Measurements from ENCODE around the gene COBL. TPM values are rescaled to one million over a fixed set of nuclear protein-coding genes. Genes with fewer than 3 reads are reported as not detected.

The COBL gene
- total RNA-seq, 2 donors from 2014 or later = 27.5 to 28.3 TPM

- Histone ChIP-seq H3K27ac (ENCODE audit: low read depth, low read length) (no peak overlapping the region), H3K27me3 (ENCODE audit: control insufficient read depth, insufficient read depth, low read length, poor library complexity, severe bottlenecking) (no peaks in the 10 kb centered on the region), H3K4me3 (ENCODE audit: low read length) (no peak overlapping the region), H3K9me3 (ENCODE audit: control insufficient read depth, low read length) (peaks cover 7% of the 10 kb centered on the region), H3K9ac (ENCODE audit: extremely low read depth, low read length, poor library complexity, severe bottlenecking) (no peak overlapping the region), H3K4me1 (ENCODE audit: control insufficient read depth, insufficient read depth, low read length) (no peaks in the 10 kb centered on the region), H3K36me3 (ENCODE audit: control insufficient read depth, insufficient read depth, low read length) (no peaks in the 10 kb centered on the region)
- Mint-ChIP-seq H3K27me3 (ENCODE audit: insufficient read depth) (peaks cover 5% of the 10 kb centered on the region), H3K4me3 (no peak overlapping the region), H3K36me3 (ENCODE audit: low read depth) (no peaks in the 10 kb centered on the region), H3K4me1 (no peaks in the 10 kb centered on the region), H3K27ac (no peak overlapping the region), H3K9me3 (peaks cover 2% of the 10 kb centered on the region)
- no peak for DNase-seq
- 94 to 96% methylated on average over 5 to 6 of the region's 6 CpGs for WGBS, 2 experiments (ENCODE audit: insufficient coverage in 1 of 2, insufficient read length in 1 of 2)
- TF ChIP-seq CTCF (conservative IDR thresholded peaks at IDR 0.05) = no peak
Observed at GRCh38 chr7:50973814-50974213, 342.8 kb downstream of the COBL start.

- no peak overlapping the region for H3K4me3 Mint-ChIP-seq
- H3K27me3 ChIP-seq (ENCODE audit: control insufficient read depth, insufficient read depth, low read length, poor library complexity, severe bottlenecking) = no peaks in the 10 kb centered on the region
- H3K27ac ChIP-seq (ENCODE audit: low read depth, low read length) = no peak overlapping the region
- H3K36me3 ChIP-seq (ENCODE audit: control insufficient read depth, insufficient read depth, low read length) = no peaks in the 10 kb centered on the region
- DNase-seq = no peak
- H3K9me3 ChIP-seq (ENCODE audit: control insufficient read depth, low read length) = peaks cover 30% of the 10 kb centered on the region
- H3K9ac ChIP-seq (ENCODE audit: extremely low read depth, low read length, poor library complexity, severe bottlenecking) = no peak overlapping the region
- H3K9me3 Mint-ChIP-seq = peaks cover 27% of the 10 kb centered on the region
- no peak overlapping the region for H3K27ac Mint-ChIP-seq
- H3K4me3 ChIP-seq (ENCODE audit: low read length) = no peak overlapping the region
- peaks cover 5% of the 10 kb centered on the region for H3K27me3 Mint-ChIP-seq (ENCODE audit: insufficient read depth)
- 85 to 87% methylated on average over 3 to 7 of the region's 7 CpGs for WGBS, 2 experiments (ENCODE audit: insufficient coverage in 1 of 2, insufficient read length in 1 of 2)
- H3K4me1 Mint-ChIP-seq = no peaks in the 10 kb centered on the region
- no peak for TF ChIP-seq CTCF (conservative IDR thresholded peaks at IDR 0.05)
- H3K36me3 Mint-ChIP-seq (ENCODE audit: low read depth) = no peaks in the 10 kb centered on the region
- no peaks in the 10 kb centered on the region for H3K4me1 ChIP-seq (ENCODE audit: control insufficient read depth, insufficient read depth, low read length)
Observed at GRCh38 chr7:50970092-50970491, 346.5 kb downstream of the COBL start.
